Measurements from ENCODE around the gene SLC16A14. TPM values are rescaled to one million over a fixed set of nuclear protein-coding genes. Genes with fewer than 3 reads are reported as not detected.

SLC16A14 gene
- total RNA-seq, 1 donor from 2014 or later = 1.0 TPM

DNA sequence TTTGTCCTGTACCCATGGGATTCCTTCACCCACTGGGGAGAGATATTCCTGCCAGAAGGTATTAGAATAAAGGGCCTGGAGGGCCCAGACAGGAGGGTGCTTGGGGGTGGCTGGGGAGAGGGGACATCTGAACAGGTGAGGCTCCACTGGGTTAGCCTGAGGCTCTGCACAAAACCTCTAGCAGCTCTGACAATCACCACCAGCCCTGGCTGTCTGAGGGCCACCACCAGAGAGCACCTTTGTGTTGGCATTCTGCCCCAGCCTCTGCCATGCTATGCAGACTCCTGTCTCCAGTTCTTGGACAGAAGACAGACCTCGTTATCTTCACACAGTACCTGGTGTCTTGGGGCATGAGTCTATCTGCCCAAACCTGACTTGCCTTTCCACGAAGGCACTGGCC, 25.3 kb downstream of the SLC16A14 start:
- TF ChIP-seq, protein P1, sequence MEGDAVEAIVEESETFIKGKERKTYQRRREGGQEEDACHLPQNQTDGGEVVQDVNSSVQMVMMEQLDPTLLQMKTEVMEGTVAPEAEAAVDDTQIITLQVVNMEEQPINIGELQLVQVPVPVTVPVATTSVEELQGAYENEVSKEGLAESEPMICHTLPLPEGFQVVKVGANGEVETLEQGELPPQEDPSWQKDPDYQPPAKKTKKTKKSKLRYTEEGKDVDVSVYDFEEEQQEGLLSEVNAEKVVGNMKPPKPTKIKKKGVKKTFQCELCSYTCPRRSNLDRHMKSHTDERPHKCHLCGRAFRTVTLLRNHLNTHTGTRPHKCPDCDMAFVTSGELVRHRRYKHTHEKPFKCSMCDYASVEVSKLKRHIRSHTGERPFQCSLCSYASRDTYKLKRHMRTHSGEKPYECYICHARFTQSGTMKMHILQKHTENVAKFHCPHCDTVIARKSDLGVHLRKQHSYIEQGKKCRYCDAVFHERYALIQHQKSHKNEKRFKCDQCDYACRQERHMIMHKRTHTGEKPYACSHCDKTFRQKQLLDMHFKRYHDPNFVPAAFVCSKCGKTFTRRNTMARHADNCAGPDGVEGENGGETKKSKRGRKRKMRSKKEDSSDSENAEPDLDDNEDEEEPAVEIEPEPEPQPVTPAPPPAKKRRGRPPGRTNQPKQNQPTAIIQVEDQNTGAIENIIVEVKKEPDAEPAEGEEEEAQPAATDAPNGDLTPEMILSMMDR (conservative IDR thresholded peaks at IDR 0.05; ENCODE audit: low read depth, low read length) = no peak
- H3K4me3 ChIP-seq (ENCODE audit: low read depth, low read length) = no peak overlapping the region
- DNase-seq (ENCODE audit: low read depth) = no peak

DNA sequence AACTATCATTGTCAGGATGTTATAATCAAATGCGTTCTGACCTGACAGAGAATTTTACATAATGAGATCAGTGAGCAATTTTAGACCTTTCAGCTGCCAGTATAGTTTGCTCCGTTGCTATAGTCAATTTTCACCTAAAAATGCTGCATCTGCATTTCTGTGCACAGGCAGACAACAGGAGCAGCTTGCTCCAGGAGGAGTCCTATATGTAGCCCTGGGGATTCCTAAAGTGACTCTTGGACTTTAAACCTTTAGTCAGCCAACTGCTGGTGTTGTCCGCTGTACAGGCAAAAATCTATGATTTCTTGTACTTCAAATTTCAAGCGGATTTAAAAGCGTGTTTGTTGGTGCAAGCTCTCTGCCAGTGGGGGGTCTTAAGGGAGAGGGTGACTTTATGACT, 25.7 kb downstream of the SLC16A14 start:
- TF ChIP-seq, protein P1 (conservative IDR thresholded peaks at IDR 0.05; ENCODE audit: low read depth, low read length) = no peak

DNA sequence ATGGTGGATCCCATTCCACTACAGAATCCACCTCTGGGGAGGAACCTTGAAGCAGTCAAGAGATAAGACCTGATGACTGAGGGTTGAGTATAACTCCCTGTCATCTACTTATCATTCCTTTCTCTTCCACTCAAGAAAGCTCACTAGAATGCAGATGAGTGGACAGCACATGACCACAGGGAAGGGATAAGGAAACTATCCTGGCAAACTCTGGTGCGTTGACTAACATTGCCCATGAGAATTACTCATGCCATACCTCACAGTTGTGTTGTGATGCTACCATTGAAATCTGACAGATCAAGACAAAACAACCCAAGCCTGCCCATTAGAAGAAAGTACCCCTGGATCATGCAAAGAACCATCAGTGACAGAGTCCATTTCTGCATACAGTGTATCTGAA, 26.5 kb downstream of the SLC16A14 start:
- TF ChIP-seq, protein P1 (conservative IDR thresholded peaks at IDR 0.05; ENCODE audit: low read depth, low read length) = no peak
- no peak for DNase-seq (ENCODE audit: low read depth)
- no peak overlapping the region for H3K4me3 ChIP-seq (ENCODE audit: low read depth, low read length)

More for the DNA sequence above, 25.7 kb downstream of the SLC16A14 start:
- DNase-seq (ENCODE audit: low read depth) = no peak
- H3K4me3 ChIP-seq (ENCODE audit: low read depth, low read length) = no peak overlapping the region

DNA sequence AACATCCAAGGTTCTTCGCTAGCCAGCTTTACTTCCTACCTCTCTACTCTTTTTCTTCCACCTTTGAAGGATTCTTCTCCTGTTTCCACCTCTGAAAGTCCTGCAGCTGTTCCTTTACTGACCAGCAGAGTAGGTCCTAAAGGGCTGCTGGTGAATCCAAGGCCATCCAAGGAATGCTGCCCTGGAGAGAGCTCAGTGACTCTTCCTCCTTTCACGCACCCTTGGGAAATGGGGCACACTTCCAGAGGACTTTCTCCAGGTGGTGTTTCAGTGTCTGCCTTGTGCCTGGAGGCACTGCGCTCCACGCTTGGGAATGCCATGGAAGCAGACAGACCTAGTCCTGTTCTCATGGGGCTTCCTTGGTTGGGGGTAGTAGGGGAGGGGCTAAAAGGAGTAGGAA, 45.4 kb downstream of the SLC16A14 start:
- DNase-seq (ENCODE audit: low read depth) = no peak
- TF ChIP-seq, protein P1 (conservative IDR thresholded peaks at IDR 0.05; ENCODE audit: low read depth, low read length) = no peak
- no peak overlapping the region for H3K4me3 ChIP-seq (ENCODE audit: low read depth, low read length)

DNA sequence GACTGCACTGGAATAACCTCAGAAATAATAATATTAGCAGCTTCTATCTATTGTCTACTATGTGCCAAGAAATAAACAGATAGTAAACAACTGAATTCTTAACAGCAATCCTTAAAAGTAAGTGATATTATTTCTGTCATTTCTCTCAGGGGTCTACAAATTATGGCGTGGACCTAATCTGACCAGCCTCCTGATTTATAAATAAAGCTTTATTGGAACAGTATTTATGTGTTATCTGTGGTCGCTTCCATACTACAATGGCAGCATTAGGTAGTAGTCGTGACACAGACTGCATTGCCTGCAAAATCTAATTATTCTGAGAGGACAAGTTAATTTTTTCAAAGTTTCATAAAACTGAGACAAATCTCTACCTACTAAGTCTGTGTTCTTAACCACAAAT, 49.0 kb downstream of the SLC16A14 start:
- DNase-seq (ENCODE audit: low read depth) = no peak
- H3K4me3 ChIP-seq (ENCODE audit: low read depth, low read length) = no peak overlapping the region
- TF ChIP-seq, protein P1 (conservative IDR thresholded peaks at IDR 0.05; ENCODE audit: low read depth, low read length) = no peak

DNA sequence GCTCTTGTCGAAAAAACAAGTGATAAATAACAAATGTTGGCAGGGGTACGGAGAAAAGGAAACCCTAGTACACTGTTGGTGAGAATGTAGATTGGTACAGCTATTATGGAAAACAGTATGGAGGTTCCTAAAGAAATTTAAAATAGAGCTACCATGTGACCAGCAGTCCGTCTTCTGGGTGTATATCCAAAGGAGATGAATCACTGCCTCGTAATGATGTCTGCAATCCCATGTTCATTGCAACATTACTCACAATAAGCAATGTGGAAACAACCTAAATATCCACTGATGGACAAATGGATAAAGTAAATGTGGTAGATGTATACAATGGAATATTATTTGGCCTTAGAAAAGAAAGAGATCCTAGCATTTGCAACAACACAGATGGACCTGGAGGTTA, 50.6 kb downstream of the SLC16A14 start:
- TF ChIP-seq, protein P1 (conservative IDR thresholded peaks at IDR 0.05; ENCODE audit: low read depth, low read length) = no peak
- DNase-seq (ENCODE audit: low read depth) = no peak

DNA sequence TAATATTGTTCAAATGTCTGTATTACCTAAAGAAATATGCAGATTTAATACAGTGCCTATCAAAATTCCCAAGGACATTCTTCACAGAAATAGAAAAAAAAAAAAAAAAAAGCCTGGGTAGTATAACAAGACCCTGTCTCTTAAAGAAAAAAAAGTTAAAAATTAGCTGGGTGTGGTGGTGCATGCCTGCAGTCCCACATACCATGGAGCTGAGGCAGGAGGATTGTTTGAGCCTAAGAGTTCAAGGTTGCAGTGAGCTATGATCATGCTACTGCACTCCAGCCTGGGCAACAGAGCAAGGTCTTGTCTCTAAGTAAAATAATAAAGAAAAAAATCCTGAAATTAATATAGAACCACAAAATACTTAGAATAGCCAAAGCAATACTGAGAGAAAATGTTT, 51.9 kb downstream of the SLC16A14 start:
- DNase-seq (ENCODE audit: low read depth) = no peak
- no peak overlapping the region for H3K4me3 ChIP-seq (ENCODE audit: low read depth, low read length)
- TF ChIP-seq, protein P1 (conservative IDR thresholded peaks at IDR 0.05; ENCODE audit: low read depth, low read length) = no peak

More for the DNA sequence above, 50.6 kb downstream of the SLC16A14 start:
- no peak overlapping the region for H3K4me3 ChIP-seq (ENCODE audit: low read depth, low read length)
